Endothelial cell of umbilical vein (primary cell): ENCODE results near the gene CHSY1.

Source experiments
- CTCF ChIP-seq, 2 donors: IDR thresholded peaks; 1 replicate in 1 of 2; 2 replicates in 1 of 2; pipeline ENCODE4 v1.5.1; 2011; ENCODE audit warnings: low read length in 2 of 2, mild to moderate bottlenecking in 2 of 2, moderate library complexity in 2 of 2, control low read depth in 1 of 2, inconsistent platforms in 1 of 2, low read depth in 1 of 2; ENCODE audit not compliant: insufficient read depth in 1 of 2; ENCODE audit errors: extremely low read depth in 1 of 2
- MAX ChIP-seq: IDR thresholded peaks from 2 replicates; pipeline ENCODE4 v1.6.1; 2011; ENCODE audit not compliant: insufficient read depth, insufficient read length
- POLR2A ChIP-seq: IDR thresholded peaks from 2 replicates; pipeline ENCODE4 v1.6.1; 2012; ENCODE audit warnings: low read depth, mild to moderate bottlenecking, control low read depth, low read length

- TF ChIP-seq MAX (no peak), POLR2A (no peak), CTCF (IDR thresholded peaks at IDR 0.05; ENCODE audit: extremely low read depth in 1 of 2, insufficient read depth in 1 of 2, low read depth in 1 of 2, low read length in 2 of 2) (no peak)
Observed at GRCh38 chr15:101244036-101244781, 7.6 kb downstream of the CHSY1 start.
